ENCODE measurements around the gene ZDHHC19.
"Not testable (repeated sequence)": the region's sequence is repeated elsewhere in the genome, so short reads cannot be mapped to it uniquely, and the experiment has no call there.

ZDHHC19 gene

GRCh38 chr3:196186651-196187573, 24.3 kb downstream of the ZDHHC19 start:
- in situ Hi-C loops (cut with MboI; ENCODE audit: low sequenced_read_pairs), result no loop called here

- in situ Hi-C loops (cut with MboI; ENCODE audit: low sequenced_read_pairs), result no loop called here
Measured at GRCh38 chr3:196184881-196185280, 26.3 kb downstream of the ZDHHC19 start.

- in situ Hi-C loops (cut with MboI; ENCODE audit: low sequenced_read_pairs), result not testable (repeated sequence)
Measured at GRCh38 chr3:196184169-196184432, 27.1 kb downstream of the ZDHHC19 start.

GRCh38 chr3:196181127-196181546, 30.1 kb downstream of the ZDHHC19 start:
- in situ Hi-C loops (cut with MboI; ENCODE audit: low sequenced_read_pairs), result no loop called here

- in situ Hi-C loops (cut with MboI; ENCODE audit: low sequenced_read_pairs), result no loop called here
Measured at GRCh38 chr3:196180346-196180745, 30.9 kb downstream of the ZDHHC19 start.

- in situ Hi-C loops (cut with MboI; ENCODE audit: low sequenced_read_pairs), result no loop called here
Measured at GRCh38 chr3:196179380-196180308, 31.6 kb downstream of the ZDHHC19 start.

GRCh38 chr3:196178993-196179379, 32.2 kb downstream of the ZDHHC19 start:
- in situ Hi-C loops (cut with MboI; ENCODE audit: low sequenced_read_pairs), result no loop called here

- in situ Hi-C loops (cut with MboI; ENCODE audit: low sequenced_read_pairs), result no loop called here
Measured at GRCh38 chr3:196177967-196178366, 33.2 kb downstream of the ZDHHC19 start.

- in situ Hi-C loops (cut with MboI; ENCODE audit: low sequenced_read_pairs), result no loop called here
Measured at GRCh38 chr3:196177567-196177966, 33.6 kb downstream of the ZDHHC19 start.

- in situ Hi-C loops (cut with MboI; ENCODE audit: low sequenced_read_pairs), result no loop called here
Measured at GRCh38 chr3:196175722-196176121, 35.5 kb downstream of the ZDHHC19 start.

- in situ Hi-C loops (cut with MboI; ENCODE audit: low sequenced_read_pairs), result no loop called here
Measured at GRCh38 chr3:196175116-196175625, 36.0 kb downstream of the ZDHHC19 start.

- in situ Hi-C loops (cut with MboI; ENCODE audit: low sequenced_read_pairs), result no loop called here
Measured at GRCh38 chr3:196174652-196175051, 36.5 kb downstream of the ZDHHC19 start.

- in situ Hi-C loops (cut with MboI; ENCODE audit: low sequenced_read_pairs), result not testable (repeated sequence)
Measured at GRCh38 chr3:196170296-196170695, 40.9 kb downstream of the ZDHHC19 start.

GRCh38 chr3:196169836-196170240, 41.4 kb downstream of the ZDHHC19 start:
- in situ Hi-C loops (cut with MboI; ENCODE audit: low sequenced_read_pairs), result no loop called here

- in situ Hi-C loops (cut with MboI; ENCODE audit: low sequenced_read_pairs), result no loop called here
Measured at GRCh38 chr3:196168808-196169391, 42.3 kb downstream of the ZDHHC19 start.

GRCh38 chr3:196166741-196167140, 44.5 kb downstream of the ZDHHC19 start:
- in situ Hi-C loops (cut with MboI; ENCODE audit: low sequenced_read_pairs), result no loop called here

- in situ Hi-C loops (cut with MboI; ENCODE audit: low sequenced_read_pairs), result no loop called here
Measured at GRCh38 chr3:196165850-196166249, 45.4 kb downstream of the ZDHHC19 start.

GRCh38 chr3:196165006-196165575, 46.1 kb downstream of the ZDHHC19 start:
- in situ Hi-C loops (cut with MboI; ENCODE audit: low sequenced_read_pairs), result not testable (repeated sequence)

- in situ Hi-C loops (cut with MboI; ENCODE audit: low sequenced_read_pairs), result no loop called here
Measured at GRCh38 chr3:196164576-196164975, 46.6 kb downstream of the ZDHHC19 start.

GRCh38 chr3:196163666-196164493, 47.3 kb downstream of the ZDHHC19 start:
- in situ Hi-C loops (cut with MboI; ENCODE audit: low sequenced_read_pairs), result no loop called here

Data from HL-60/S4 (cell line).